NOMO-1 treated with DMSO at 0.1 percent for 48 hours (cell line): Measurements from ENCODE around the gene SIRPB2.
"Not testable (repeated sequence)": the region's sequence is repeated elsewhere in the genome, so short reads cannot be mapped to it uniquely, and the experiment has no call there.

ENCODE experiments used
- DNase-seq: peaks from one replicate; lab custom pipeline; 2025; ENCODE audit not compliant: unreplicated experiment; lab: John Stamatoyannopoulos, UW

The SIRPB2 gene

DNA sequence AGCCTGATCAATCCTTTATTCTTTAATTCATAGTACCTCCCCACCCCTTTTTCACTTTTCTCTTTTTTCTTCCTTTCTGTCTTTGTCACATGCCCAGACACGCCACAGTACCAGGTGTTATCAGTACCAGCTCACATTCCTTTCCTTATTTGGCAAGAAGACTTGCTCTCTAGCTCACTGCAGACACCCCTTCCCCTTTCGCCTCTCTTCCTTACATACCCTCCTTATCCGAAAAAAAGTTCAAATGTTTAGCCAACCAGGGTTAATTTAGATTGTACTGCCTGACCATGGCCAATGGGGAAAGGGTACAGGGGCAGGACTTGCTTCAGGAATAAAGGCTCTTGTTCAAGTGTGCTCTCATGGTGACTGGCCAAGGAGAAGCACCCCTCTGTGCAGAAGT lies 9.3 kb upstream of the SIRPB2 start:
- DNase-seq = no peak

- no peak for DNase-seq
Observed at GRCh38 chr20:1499528-1500420, 8.6 kb upstream of the SIRPB2 start.

GRCh38 chr20:1497371-1497770 lies 6.2 kb upstream of the SIRPB2 start:
- DNase-seq = not testable (repeated sequence)

DNA sequence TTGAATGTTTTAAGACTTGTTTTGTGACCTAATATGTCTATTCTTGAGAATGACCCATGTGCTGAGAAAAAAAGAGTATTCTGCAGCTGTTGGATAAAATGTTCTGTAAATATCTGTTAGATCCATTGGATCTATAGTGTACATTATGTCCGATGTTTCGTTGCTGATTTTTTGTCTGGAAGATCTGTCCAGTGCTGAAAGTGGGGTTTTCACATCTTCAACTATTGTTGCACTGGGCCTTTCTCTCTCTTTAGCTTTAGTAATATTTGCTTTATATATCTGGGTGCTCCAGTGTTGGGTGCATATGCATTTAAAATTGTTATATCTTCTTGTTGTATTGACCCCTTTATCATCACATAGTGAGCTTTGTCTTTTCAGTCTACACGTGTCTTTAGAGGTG lies 5.7 kb upstream of the SIRPB2 start:
- DNase-seq = no peak

DNA sequence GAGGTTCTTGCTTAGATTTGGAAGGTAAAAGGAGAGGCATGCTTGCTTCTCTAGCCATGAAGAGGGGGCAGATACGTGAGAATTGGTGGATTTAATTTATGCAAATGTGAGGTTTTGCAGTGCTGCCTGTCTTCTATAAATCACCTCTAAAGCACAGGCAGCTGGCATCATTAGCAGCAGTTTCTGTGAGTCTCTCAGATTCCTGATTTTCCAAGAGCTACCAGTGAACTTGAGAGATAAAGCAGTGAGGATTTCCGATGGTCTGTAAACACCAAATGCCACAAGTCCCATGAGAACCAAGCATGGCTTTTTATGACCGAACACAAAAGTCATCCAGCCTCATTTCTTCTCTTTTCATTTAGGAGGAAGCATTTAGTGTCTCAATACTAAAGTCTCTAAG lies 3.2 kb upstream of the SIRPB2 start:
- peak; percentile 18 for DNase-seq

DNA sequence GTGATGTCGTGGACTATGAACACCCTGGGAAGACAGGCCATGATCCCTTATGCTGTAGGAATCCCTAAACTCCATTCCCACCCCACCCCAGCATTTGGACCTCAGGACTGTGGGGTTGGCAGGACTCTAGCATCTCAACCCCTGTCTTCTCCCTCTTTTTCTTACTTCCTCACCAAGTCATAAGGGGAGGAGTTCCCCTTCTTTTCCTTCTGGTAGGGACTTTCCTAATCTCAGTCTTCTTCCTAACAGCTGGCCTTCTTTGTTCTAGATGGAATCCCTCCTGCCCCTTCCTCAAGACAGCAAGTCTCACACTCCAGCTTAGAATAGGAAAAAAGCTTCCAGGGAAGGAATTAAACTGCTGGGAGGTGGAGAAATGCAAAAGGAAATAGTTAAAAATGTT lies 2.3 kb upstream of the SIRPB2 start:
- no peak for DNase-seq

- DNase-seq = peak; percentile 57
Observed at GRCh38 chr20:1491860-1492642, 831 bp upstream of the SIRPB2 start.

GRCh38 chr20:1490643-1491195 lies 501 bp downstream of the SIRPB2 start:
- DNase-seq = peak; percentile 41

GRCh38 chr20:1489764-1490436 lies 1.3 kb downstream of the SIRPB2 start:
- DNase-seq = peak; percentile 93

- no peak for DNase-seq
Observed at GRCh38 chr20:1489325-1489724, 1.9 kb downstream of the SIRPB2 start.

DNA sequence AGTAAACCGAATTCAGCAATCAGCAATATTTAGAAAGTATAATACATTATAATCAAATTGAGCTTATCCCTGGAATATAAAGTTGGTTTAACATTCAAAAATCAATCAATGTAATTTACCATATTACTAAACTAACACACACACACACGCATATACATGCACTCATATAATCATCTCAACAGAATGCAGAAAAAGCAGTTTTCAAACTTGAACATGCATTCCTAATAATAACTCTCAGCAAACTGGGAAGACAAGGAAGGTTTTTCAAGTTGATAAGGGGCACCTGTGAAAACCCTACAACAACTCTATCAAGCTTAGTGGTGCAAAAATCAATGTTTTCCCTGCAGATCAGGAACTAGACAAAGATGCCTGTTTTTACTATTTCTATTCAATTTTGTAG lies 4.7 kb downstream of the SIRPB2 start:
- no peak for DNase-seq

DNA sequence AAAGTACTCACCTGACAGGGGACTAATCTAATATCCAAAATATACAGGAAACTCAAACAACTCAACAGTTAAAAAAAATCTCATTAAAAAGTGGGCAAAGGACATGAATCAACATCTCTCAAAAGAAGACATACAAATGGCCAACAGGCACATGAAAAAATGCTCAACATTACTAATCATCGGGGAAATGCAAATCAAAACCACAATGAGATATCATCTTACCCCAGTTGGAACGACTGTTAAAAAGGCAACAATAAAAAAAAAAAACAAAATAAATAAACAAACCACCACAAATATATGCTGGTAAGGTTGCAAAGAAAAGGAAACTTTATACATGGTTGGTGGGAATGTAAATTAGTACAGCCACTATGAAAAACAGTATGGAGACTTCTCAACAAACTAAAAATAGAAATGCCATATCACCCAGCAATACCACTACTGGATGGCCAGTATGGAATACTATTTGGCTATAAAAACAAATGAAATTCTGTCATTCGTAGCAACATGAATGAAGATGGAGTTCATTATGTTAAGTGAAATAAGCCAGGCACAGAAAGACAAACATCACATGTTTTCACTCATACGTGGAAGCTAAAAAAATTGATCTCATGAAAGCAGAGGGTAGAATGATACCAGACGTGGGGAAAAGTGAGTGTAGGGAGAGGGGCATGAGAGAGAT lies 6.6 kb downstream of the SIRPB2 start:
- no peak for DNase-seq

DNA sequence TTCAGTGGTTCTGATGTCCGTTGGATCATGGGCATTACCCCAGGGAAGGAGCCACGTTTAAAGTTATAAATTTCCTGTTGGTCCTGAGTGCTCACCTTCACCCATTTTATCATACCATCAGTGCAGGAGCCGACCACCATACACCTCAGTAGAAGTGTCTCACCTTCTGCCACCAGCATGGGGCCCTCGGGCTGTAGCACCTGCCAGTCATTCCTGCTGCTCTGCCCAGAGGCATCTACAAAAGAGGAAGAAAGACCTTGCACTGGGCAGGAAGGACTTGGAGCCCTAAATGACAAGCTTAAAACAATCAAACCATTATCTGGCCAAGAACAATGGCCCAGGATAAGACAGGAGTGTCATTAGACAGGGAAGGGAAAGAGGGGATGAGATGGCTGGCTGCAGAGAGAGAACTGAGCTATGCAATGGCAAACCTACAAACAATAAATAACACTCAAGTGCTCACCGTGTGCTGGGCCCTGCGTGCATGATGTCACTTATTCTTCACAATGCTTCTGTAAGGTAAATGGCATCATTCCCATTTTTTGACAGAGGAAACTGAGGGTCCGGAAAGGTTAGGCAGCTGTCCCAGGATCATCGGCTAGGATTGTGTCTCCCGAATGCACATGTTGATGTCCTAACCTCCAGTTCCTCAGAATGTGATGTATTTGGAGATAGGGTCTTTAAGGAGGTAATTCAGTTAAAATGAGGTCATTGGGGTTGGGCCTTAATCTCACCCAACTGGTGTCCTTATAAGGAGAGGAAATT lies 11.2 kb downstream of the SIRPB2 start:
- DNase-seq = no peak

DNA sequence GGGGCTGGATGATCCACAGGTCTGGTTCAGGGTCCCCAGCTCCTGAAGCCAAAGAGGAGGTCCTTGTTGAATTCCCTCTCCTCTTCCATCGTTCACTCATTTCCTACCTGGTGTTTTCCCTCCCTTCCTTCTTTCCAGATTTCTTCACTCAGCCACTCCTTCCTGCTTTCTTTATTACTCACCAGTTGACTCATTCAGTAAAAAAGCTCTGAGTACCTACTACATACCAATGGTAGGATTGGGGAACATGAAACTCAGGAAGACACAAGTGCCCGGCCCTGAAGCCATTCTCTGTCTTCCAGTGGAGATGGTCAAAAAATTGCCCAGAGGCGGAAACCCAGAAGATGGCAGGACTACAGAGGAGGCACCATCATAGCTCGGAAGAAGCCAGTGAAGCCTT lies 12.7 kb downstream of the SIRPB2 start:
- peak; percentile 10 for DNase-seq

- DNase-seq = no peak
Observed at GRCh38 chr20:1477896-1478490, 13.2 kb downstream of the SIRPB2 start.

GRCh38 chr20:1474817-1475603 lies 16.2 kb downstream of the SIRPB2 start:
- no peak for DNase-seq

- DNase-seq = no peak
Observed at GRCh38 chr20:1474325-1474724, 16.9 kb downstream of the SIRPB2 start.

DNA sequence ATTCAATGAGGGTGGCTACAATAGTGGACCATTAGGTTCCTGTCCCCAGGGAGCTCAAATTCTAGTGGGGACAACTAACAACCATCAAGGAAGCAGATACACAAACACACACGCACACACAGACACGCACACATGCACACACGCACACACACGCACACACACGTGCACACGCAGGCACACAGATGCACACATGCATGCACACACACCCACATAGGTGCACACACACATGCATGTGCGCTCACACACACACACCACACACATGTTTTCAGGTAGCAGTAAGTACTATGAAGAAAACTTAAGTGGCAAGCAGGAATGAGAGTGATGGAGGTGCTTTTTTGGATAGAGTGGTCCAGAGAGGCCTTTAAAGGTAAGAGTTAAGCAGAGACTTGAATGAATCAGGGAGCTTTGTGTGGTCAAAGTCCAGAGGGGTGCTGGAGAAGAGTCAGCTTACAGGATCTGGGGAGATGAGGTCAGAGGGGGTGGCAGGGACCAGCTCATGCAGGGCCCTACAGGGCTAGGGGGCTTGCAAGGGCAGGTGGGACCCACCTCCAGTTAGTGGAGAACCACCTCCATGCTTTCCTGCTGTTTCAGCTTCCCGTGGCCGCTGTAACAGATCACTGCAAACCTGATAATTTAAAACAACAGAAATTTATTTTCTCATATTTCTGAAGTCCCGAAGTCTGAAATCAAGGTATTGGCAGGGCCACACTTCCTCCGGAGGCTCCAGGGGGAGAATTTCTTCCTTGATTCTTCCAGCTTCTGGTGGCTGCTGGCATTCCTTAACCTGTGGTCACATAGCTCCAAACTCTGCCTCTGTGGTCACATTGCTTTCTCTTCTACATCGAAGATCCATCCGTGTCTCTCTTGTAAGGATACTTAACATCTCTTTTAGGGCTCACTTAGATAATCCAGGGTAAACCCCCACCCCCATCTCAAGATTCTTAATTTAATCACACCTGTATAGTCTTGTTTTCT lies 17.7 kb downstream of the SIRPB2 start:
- no peak for DNase-seq
